GM21529 (cell line): Measurements from ENCODE around the gene SLC52A1.
"Not testable (repeated sequence)": the region's sequence is repeated elsewhere in the genome, so short reads cannot be mapped to it uniquely, and the experiment has no call there.

Experiments
- ATAC-seq: cut with Tn5 transposase; IDR thresholded peaks from one replicate; pipeline ENCODE4 v1.9.1; 2021; ENCODE audit not compliant: unreplicated experiment

The SLC52A1 gene

DNA sequence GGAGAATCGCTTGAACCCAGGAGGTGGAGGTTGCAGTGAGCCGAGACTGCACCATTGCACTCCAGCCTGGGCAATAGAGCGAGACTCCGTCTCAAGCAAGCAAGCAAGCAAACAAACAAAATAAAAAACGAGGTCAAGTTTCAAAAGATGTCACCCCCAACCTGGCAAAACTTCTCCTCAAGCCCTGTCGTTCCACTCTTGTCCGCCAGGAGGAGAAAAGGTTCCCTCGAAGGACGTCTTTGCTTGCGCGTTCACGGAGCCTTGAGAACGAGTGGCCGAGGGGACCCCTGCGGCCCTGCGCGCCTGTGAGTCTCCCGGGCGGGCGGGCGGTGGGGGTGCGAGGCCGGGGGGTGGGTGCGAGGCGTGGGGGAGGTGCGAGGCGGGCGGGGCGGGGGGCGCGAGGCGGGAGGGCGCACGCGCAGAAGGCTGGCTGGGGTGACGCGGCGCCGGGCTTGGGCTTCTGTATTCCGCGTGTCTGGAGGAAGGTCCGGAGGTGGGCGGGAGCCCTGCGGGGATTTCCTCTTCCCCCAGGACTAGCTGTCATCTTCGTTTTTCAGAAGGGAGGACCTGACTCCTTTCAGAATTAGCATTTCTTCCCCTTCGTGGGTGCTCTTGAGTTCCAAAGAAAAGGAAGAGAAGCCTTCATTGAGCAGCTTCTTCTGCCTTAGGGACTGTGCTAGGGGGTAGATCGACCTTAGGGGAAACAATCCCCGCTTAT, 3.7 kb downstream of the SLC52A1 start:
- peak; percentile 53 for ATAC-seq

DNA sequence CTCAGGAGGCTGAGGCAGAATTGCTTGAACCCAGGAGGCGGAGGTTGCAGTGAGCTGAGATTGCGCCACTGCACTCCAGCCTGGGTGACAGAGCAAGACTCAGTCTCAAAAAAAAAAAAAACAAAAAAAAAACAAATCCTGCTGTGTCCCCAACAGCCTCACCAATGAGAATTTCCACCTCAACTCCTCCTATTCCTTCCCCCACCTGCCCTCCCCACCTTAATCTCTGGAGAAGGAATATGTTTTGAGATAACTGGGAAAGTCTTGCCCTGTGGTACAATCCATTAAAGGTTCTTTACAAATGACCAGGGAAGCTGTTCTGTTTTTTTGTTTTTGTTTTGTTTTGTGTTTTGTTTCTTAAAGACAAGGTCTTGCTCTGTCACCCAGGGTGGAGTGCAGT, 5.1 kb downstream of the SLC52A1 start:
- not testable (repeated sequence) for ATAC-seq

GRCh38 chr17:5027916-5028315, 7.3 kb downstream of the SLC52A1 start:
- no peak for ATAC-seq

DNA sequence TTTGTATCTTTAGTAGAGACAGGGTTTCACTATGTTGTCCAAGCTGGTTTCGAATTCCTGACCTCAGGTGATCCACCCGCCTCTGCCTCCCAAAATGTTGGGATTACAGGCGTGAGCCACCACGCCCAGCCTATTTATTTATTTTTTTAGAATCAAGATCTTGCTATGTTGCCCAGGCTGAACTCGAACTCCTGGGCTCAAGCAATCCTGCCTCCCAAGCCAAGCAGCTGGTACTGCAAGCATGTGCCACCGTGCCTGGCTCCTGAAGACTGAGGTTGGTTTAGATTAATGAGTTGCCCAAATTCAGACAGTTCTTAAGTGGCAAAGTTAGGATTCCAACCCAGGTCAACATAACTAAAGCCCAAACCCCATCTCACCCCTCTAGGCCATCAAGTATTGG, 7.9 kb downstream of the SLC52A1 start:
- ATAC-seq: no peak

GRCh38 chr17:5024604-5025003, 10.6 kb downstream of the SLC52A1 start:
- no peak for ATAC-seq

- ATAC-seq: no peak
These were observed 11.6 kb downstream of the SLC52A1 start for GRCh38 chr17:5023588-5024147.

DNA sequence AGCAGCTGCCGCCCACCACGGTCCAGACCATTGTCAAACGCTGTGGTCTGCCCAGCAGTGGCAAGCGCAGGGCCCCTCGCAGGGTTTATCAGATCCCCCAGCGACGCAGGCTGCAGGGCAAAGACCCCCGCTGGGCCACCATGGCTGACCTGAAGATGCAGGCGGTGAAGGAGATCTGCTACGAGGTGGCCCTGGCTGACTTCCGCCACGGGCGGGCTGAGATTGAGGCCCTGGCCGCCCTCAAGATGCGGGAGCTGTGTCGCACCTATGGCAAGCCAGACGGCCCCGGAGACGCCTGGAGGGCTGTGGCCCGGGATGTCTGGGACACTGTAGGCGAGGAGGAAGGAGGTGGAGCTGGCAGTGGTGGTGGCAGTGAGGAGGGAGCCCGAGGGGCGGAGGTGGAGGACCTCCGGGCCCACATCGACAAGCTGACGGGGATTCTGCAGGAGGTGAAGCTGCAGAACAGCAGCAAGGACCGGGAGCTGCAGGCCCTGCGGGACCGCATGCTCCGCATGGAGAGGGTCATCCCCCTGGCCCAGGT, 13.0 kb downstream of the SLC52A1 start:
- ATAC-seq: no peak

- ATAC-seq: no peak
These were observed 14.7 kb downstream of the SLC52A1 start for GRCh38 chr17:5020502-5021023.

DNA sequence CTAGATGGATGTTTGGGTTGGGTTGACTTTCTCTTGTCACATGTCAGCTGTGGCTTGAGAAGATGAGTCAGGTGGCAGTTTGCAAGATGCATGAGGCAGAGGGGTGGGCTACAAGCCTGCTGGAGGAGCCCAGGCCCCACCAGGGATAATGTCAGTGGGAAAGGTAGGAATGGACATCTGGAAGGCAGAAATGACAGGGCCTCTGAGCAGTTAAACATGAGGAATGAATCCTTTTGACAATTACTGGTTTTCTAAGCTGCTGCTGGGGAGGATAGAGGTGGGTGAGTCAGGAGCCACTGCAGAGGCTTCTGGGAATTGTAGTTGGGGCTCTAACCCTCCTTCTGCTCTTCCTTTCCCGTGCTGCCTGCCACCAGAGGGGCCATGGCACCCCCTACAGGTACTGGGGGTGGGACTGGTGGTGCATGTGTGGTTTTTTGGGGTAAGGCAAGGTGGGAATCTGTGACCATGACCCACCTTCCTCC, 15.7 kb downstream of the SLC52A1 start:
- ATAC-seq: no peak

DNA sequence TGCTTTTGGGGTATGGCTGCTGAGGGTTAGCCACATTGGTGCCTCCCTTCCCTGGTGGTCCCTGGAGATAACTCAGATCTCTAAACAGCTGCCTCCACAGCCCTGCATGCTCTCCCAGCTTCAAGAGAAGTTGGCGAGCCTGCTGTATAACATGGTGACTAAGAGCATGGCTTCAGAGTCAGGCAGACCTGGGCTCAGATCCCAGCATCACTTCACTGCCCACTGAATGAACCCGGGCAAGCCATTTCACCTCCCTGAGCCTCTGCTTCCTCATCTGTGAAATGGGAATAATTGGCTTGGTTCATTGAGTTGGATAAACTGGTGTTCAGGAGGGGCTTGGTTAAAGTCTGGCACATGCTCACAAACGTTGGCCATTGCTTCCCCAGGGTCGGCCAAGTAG, 20.9 kb downstream of the SLC52A1 start:
- ATAC-seq: no peak

GRCh38 chr17:5011928-5012327, 23.3 kb downstream of the SLC52A1 start:
- ATAC-seq: no peak

GRCh38 chr17:5003214-5003867, 31.9 kb downstream of the SLC52A1 start:
- no peak for ATAC-seq

DNA sequence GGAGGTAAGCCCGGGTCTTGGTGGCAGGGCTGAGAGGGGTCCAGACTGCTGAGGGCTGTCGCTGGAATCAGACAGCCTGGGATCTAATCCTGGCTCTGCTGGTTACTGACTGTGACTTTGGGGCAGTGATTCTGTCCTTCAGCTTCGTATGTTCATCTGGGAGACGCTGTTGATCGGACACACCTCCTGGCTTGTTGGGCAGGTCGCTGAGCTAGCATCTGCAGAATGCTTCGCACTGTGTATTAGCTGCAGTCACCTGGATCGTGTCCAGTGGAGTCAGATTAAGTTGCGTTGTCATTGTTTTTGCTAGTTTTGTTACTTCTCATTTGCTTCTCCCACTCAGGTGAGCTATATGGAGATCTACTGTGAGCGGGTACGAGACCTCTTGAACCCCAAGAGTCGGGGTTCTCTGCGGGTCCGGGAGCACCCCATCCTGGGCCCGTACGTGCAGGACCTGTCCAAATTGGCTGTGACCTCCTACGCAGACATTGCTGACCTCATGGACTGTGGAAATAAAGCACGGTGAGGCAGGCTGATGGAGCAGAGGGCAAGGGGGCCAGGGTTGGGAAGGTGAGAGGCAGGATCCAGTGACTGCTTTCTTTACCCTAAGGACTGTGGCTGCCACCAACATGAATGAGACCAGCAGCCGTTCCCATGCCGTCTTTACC, 33.0 kb downstream of the SLC52A1 start:
- ATAC-seq: no peak

- ATAC-seq: no peak
These were observed 35.0 kb downstream of the SLC52A1 start for GRCh38 chr17:5000237-5000639.

- no peak for ATAC-seq
These were observed 35.7 kb downstream of the SLC52A1 start for GRCh38 chr17:4999430-5000093.

- no peak for ATAC-seq
These were observed 36.3 kb downstream of the SLC52A1 start for GRCh38 chr17:4998732-4999429.

GRCh38 chr17:4998027-4998731, 37.0 kb downstream of the SLC52A1 start:
- ATAC-seq: peak; percentile 13

GRCh38 chr17:4997302-4998026, 37.8 kb downstream of the SLC52A1 start, which contains the start of the genes INCA1 and KIF1C:
Gene INCA1 (minus strand): TSS chr17:4997522. CDS start chr17:4994437, 3,085 bp downstream.
Gene KIF1C (plus strand): TSS chr17:4997950. CDS start chr17:5000247, 2,297 bp downstream.
- ATAC-seq: peak; percentile 82
